OCI-M2 (cell line): ENCODE data around the gene SLC38A3.

Experiments used
- DNase-seq: peaks from one replicate; lab custom pipeline; 2025; ENCODE audit not compliant: unreplicated experiment; lab: John Stamatoyannopoulos, UW

The SLC38A3 gene

GRCh38 chr3:50265571-50265970 lies 60.5 kb downstream of the SLC38A3 start:
- DNase-seq, result no peak

- DNase-seq, result no peak
Observed at GRCh38 chr3:50266017-50266416, 60.9 kb downstream of the SLC38A3 start.

GRCh38 chr3:50266836-50267235 lies 61.8 kb downstream of the SLC38A3 start:
- DNase-seq, result no peak

GRCh38 chr3:50267280-50267913 lies 62.3 kb downstream of the SLC38A3 start:
- DNase-seq, result no peak

GRCh38 chr3:50268276-50268675 lies 63.2 kb downstream of the SLC38A3 start:
- DNase-seq, result no peak

GRCh38 chr3:50268703-50269451 lies 63.8 kb downstream of the SLC38A3 start, which contains the start of gene SEMA3B:
TSS of gene SEMA3B (plus strand) at chr3:50269147. CDS start at chr3:50269241, 94 bp downstream.
- DNase-seq, result no peak

- no peak for DNase-seq
Observed at GRCh38 chr3:50269460-50269859, 64.4 kb downstream of the SLC38A3 start.

- DNase-seq, result no peak
Observed at GRCh38 chr3:50269977-50270413, 64.9 kb downstream of the SLC38A3 start.

- no peak for DNase-seq
Observed at GRCh38 chr3:50270422-50271224, 65.6 kb downstream of the SLC38A3 start.
